IPS-18a (cell line): ENCODE results near the gene BMP4.

Experiments used
- H3K27ac ChIP-seq: one replicate; pipeline ENCODE4 v1.5.1; 2013; ENCODE audit warnings: low read length
- H3K27me3 ChIP-seq: one replicate; pipeline ENCODE4 v1.6.1; 2013; ENCODE audit warnings: mild to moderate bottlenecking, low read length; ENCODE audit not compliant: control insufficient read depth, insufficient read depth
- H3K36me3 ChIP-seq: one replicate; pipeline ENCODE4 v1.6.1; 2013; ENCODE audit warnings: low read depth, low read length; ENCODE audit not compliant: control insufficient read depth
- H3K4me1 ChIP-seq: one replicate; pipeline ENCODE4 v1.6.1; 2013; ENCODE audit warnings: low read depth, low read length; ENCODE audit not compliant: control insufficient read depth
- H3K4me3 ChIP-seq: one replicate; pipeline ENCODE4 v1.5.1; 2013; ENCODE audit warnings: low read length
- H3K9ac ChIP-seq: one replicate; pipeline ENCODE4 v1.6.1; 2013; ENCODE audit warnings: mild to moderate bottlenecking, low read length, moderate library complexity
- H3K9me3 ChIP-seq: one replicate; pipeline ENCODE4 v1.6.1; 2013; ENCODE audit warnings: low read depth, low read length; ENCODE audit not compliant: control insufficient read depth

Gene BMP4

DNA sequence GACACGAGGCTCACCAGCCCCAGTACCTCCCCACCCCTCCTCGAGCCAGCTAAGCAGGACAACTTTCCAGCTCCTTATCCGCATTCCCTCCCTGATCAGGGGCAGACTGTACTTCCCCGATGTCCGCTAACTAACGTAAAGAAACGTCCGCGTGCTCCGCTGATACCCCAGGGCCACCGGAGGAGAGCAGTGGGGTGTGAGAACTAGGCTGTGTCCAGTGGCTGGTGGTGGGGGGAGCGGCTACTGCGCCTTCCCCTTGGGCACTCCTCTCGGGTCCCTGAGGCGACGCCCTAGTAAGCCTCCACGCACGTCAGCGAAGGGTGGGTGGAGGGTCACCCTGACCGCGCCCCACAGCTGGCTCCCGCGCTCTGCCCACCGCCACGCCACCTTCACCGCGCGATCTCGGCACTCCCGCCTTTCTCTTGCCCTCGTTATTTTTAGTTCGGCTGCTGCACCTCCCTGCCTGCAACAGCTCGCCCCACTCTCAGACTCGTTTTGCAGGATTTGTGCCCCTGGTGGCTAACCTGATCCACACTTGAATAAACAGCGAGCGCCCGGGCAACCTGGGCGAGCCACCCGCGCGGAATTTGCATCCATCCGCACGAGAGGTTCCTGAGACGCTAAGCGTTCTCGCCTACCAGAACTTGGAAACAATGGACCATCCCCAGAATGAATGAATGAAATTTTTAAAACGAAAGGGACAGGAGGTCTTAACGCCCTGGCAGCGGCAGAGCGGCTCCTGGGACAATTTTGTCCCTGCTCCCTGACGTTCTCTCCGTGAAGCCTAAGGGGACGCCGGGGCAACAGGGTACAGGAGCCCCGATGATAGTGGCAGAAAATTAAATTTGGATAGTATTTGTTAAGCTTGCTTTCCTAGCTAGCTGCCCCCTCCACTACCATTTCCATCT is 6.9 kb upstream of the BMP4 start:
- Histone ChIP-seq H3K36me3 (no peaks in the 10 kb centered on the region), H3K9ac (no peak overlapping the region), H3K4me1 (peaks cover 15% of the 10 kb centered on the region), H3K9me3 (no peaks in the 10 kb centered on the region), H3K27me3 (peaks cover 62% of the 10 kb centered on the region), H3K4me3 (peak overlapping the region; percentile 47), H3K27ac (no peak overlapping the region)

DNA sequence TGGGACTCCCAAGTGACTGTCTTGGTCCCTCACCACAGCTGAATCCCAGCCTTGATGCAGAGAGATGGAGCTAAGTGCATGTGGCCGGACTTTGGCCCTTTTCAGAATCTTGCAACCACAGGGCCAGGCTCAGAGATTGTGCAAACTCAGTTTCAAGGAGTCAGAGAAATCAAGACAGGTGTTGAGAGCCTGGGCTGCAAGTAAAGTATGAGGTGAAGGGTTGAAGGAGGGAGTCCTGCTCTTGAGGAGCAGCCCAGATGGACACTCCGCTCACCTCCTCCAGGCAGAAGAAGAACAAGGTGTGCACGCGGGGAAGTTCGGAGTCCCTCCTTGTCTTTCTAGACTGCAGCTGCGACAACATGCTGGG is 6.3 kb upstream of the BMP4 start:
- Histone ChIP-seq H3K9me3 (no peaks in the 10 kb centered on the region), H3K4me3 (peak overlapping the region; percentile 47), H3K27me3 (peaks cover 68% of the 10 kb centered on the region), H3K9ac (no peak overlapping the region), H3K27ac (no peak overlapping the region), H3K4me1 (peaks cover 14% of the 10 kb centered on the region), H3K36me3 (no peaks in the 10 kb centered on the region)

DNA sequence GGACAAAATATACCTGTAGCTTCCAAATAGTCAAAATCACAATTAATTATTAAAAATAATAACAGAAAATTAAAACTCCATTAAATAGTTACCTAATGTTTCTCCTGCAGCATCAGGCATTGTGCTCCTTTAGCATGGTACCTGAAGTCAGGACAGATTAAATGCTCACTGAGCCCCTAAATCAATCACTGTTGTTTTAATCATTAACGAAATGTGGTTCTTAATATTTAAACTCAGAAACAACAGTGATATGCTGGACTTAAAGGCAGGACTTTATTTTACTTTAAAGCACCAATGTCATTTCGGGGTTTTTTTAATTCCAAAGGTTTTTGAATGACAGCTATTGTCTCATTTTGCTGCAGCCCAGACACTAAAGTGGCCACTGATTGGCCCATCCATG is 2.0 kb upstream of the BMP4 start:
- H3K27ac ChIP-seq, result no peak overlapping the region

DNA sequence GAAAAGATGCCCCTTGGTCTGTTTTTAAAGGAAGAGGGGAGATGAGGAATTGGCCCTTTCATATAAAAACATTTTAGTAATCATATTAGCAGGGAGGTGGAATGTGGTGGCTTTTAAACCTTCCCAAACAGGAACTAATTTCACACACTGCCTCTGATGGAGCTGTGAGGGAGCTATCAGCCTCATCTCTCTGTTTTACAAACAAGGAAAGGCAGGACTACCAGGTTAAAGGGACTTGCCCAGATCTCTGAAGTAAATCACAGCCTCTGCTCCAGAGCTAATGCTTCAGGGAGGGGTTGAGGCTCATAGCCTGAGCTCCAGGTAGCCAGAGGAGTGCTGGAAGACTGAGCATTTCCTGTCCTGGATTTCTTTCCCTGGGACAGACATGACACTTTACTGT is 1.1 kb upstream of the BMP4 start:
- Histone ChIP-seq H3K27me3 (peaks cover 86% of the 10 kb centered on the region), H3K36me3 (no peaks in the 10 kb centered on the region), H3K4me3 (no peak overlapping the region), H3K27ac (no peak overlapping the region), H3K4me1 (peaks cover 6% of the 10 kb centered on the region), H3K9me3 (no peaks in the 10 kb centered on the region), H3K9ac (no peak overlapping the region)

More for the DNA sequence above, 2.0 kb upstream of the BMP4 start:
- H3K4me1 ChIP-seq, result peaks cover 6% of the 10 kb centered on the region
- no peak overlapping the region for H3K4me3 ChIP-seq
- peaks cover 93% of the 10 kb centered on the region for H3K27me3 ChIP-seq
- H3K36me3 ChIP-seq, result no peaks in the 10 kb centered on the region
- no peaks in the 10 kb centered on the region for H3K9me3 ChIP-seq
- H3K9ac ChIP-seq, result no peak overlapping the region

DNA sequence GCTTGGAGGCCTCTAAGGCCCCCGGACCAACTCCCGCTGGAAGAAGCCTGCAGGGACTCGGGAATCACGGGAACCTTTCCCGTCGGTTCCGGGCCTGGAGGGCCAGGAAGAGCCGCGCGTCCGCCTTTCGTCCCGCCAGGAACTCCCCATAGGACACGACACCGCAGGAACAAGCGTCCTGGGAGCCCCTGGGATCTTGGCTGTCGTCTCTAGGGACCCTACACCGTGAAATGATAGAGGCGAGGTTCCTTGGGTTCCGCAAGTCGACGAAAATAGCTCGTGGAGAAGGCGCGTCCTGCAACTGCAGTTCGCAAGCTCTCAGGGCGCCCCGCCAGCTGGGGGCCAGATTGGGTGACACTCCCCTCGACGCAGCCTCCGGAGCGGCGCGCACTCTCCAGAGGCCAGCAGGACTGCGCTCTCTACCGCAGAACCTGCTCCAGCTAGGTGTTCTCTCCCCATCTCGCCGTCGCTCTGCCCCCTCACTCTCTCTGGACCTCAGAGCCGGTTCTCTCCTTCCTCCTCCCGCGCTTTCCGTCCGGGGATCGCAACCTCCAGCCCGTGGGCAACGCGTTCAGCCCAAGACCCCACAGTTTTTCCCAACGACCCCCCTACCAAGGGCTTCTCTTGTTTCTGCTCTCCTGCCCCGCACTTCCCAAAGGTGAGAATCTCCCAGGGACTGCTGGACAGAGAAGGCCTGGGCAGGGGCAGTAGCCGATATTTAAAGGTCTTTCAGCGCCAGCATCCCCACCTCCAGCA is 776 bp downstream of the BMP4 start:
- Histone ChIP-seq H3K27me3 (peaks cover 88% of the 10 kb centered on the region), H3K4me1 (peaks cover 14% of the 10 kb centered on the region), H3K36me3 (no peaks in the 10 kb centered on the region), H3K9ac (peak overlapping the region; percentile 29), H3K9me3 (no peaks in the 10 kb centered on the region), H3K27ac (no peak overlapping the region), H3K4me3 (peak overlapping the region; percentile 85)

DNA sequence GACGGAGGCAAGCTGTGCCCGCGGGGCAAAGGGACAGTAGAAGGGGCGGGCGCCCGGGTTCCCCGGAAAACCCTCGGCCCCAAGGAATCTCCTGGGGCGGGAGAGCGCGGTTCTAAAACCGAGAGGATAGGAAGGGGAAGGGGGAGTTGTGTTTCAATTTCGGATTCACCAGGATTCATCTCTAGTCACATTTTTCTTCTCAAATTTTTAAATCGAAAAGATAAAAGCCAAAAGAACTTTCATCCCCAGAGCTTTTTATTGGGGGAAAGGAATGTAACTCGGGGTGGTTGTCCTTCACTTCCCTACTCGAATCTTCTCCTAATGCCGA is 1.4 kb downstream of the BMP4 start:
- Histone ChIP-seq H3K27me3 (peaks cover 88% of the 10 kb centered on the region), H3K4me1 (peaks cover 14% of the 10 kb centered on the region), H3K9ac (peak overlapping the region; percentile 29), H3K4me3 (peak overlapping the region; percentile 85), H3K27ac (no peak overlapping the region), H3K36me3 (peaks cover under 1% of the 10 kb centered on the region), H3K9me3 (no peaks in the 10 kb centered on the region)

DNA sequence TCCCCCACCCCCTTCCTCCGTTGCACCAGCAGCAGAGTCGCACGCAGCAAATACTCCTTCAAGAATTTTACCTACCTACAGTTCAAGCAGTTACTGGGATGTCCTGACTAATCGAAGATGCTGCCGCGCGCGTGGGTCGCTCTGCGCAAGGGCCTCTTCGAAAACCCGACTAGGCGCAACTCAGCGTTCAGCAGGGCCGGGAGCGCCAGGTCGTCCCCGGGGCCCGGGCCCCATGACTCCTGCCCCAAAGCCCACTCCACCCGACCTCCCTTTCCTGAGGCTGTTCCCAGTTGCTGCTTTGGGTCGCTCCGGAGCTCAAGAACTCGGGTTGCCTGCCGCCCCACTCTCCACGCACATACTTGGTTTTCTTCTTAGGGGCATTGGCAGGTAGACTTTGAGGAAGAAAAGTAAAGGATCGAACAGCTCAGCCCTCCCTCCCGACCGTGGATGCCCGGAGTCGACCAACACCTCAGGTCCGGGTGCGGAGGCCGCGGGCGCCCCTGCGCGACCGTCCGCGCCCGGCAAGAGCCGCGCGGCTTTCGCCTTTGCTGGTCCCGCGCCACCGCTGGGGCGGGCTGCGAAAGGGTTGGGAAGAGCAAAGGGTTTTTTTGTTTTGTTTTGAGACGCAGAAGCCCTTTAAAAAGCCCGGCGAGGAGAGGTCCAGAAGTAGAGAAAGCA is 1.9 kb downstream of the BMP4 start:
- H3K4me1 ChIP-seq, result peaks cover 14% of the 10 kb centered on the region
- no peak overlapping the region for H3K27ac ChIP-seq
- peaks cover 3% of the 10 kb centered on the region for H3K36me3 ChIP-seq
- H3K9ac ChIP-seq, result peak overlapping the region; percentile 29
- peak overlapping the region; percentile 85 for H3K4me3 ChIP-seq
- no peaks in the 10 kb centered on the region for H3K9me3 ChIP-seq
- H3K27me3 ChIP-seq, result peaks cover 88% of the 10 kb centered on the region

DNA sequence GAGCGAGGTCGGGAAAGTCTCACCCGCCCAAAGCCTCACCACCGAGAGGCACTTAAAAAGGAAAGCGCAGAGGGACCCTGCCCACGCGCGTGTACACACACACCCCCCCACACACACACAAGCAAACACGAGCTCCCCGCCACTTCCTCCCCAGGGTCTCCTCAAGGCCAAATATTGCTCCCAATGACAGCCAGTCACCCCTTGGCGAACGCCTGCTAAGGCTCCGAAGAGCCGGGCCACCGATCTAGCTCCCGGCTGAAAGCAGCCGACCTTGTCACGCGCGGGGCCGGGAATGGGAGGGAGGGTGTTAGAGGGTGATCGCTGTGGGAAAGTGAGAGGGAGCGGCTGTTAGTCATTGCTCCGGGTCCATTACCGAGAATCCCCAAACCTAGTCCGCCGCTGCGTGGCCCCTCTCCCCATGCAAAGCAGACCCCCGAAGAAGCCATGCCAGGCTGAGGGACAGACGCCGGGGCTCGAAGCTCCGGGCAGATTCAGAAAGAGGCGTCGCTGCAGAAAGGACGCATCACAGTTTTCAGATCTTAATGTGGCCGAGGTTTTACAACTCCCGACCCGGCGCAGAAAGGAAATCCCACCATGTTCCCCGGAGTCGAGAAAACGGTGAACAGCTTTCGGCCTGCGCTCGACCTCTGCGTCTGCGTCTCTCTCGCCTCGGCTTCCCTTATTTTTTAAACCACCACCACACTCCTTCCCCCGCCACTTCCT is 2.6 kb downstream of the BMP4 start:
- Histone ChIP-seq H3K4me1 (peaks cover 14% of the 10 kb centered on the region), H3K27me3 (peaks cover 89% of the 10 kb centered on the region), H3K9ac (peak overlapping the region; percentile 29), H3K4me3 (peak overlapping the region; percentile 85), H3K36me3 (peaks cover 3% of the 10 kb centered on the region), H3K9me3 (no peaks in the 10 kb centered on the region), H3K27ac (no peak overlapping the region)

DNA sequence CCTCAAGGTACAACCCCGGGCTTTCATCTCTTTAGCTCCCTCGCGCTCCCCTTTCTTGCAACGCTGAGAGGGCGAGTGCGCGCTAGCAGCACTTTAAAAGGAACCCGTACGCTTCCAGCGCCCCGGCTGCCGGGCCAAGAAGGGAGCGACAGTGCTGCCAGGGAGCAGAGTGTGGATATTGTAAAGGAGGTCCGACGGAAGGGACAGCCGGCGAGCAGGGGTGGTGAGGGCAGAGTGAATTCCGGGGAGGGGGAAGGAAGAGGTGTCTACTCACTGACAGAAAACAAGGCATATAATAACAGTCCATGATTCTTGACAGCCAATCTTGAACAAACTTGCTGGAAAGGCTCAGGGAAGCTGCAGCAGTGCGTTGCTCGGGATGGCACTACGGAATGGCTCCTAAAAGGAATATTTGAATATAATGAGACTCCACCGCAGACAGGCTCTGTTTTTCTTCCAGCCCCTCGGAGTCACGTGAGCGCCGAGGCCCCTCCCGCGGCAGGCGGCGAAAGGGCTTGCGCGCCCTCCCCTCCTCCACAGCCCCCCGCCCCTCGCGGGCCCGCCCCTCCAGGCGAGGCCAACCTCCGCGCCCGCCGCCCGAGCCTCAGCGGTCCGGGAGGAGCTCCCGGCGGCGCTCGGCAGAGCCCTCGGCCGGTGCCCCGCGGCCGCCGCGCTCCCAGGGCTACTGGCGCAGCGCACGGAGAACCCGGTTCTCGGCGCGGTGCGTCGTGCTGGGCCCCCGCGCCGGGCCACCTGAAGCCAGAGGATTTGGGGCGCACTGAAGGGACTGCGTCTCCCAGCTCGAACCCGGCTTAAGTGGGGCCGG is 3.4 kb downstream of the BMP4 start:
- Histone ChIP-seq H3K9ac (peak overlapping the region; percentile 5), H3K27me3 (peaks cover 89% of the 10 kb centered on the region), H3K9me3 (no peaks in the 10 kb centered on the region), H3K27ac (no peak overlapping the region), H3K4me3 (peak overlapping the region; percentile 85), H3K4me1 (peaks cover 20% of the 10 kb centered on the region), H3K36me3 (peaks cover 3% of the 10 kb centered on the region)

DNA sequence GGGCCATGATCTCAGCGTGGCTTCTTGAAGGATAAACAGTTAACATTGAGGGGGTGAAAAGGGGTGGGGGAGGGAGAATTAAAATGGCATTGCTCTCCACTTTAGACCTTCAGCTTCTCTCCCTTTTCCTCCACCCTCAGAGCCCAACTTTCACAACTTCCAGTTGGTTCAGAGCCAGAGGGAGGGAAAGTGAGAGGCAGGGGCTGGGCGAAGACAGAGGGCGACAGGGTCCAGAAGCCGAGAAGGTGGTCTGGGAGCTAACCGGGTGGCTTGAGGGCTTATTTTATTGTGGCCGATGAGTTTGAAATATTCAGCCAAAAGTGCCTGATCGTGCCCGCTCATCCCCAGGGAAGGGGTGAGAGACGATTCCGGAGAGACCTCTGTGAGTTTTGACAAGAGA is 4.1 kb downstream of the BMP4 start:
- no peak overlapping the region for H3K27ac ChIP-seq
- peaks cover 89% of the 10 kb centered on the region for H3K27me3 ChIP-seq
- peaks cover 3% of the 10 kb centered on the region for H3K36me3 ChIP-seq

More for the DNA sequence above, 4.1 kb downstream of the BMP4 start:
- peak overlapping the region; percentile 85 for H3K4me3 ChIP-seq
- H3K9me3 ChIP-seq, result no peaks in the 10 kb centered on the region
- H3K4me1 ChIP-seq, result peaks cover 24% of the 10 kb centered on the region
- H3K9ac ChIP-seq, result peak overlapping the region; percentile 5
